SK-N-SH (cell line): Measurements from ENCODE around the gene ARFIP1.

Source experiments
- SIN3A ChIP-seq: IDR thresholded peaks from 2 replicates; pipeline ENCODE4 v1.6.1; 2012; ENCODE audit warnings: low read depth, mild to moderate bottlenecking, low read length, moderate library complexity, borderline replicate concordance
- TF ChIP-seq, protein P1 (sequence below): IDR thresholded peaks from 2 replicates; pipeline ENCODE4 v1.4.0; 2012; ENCODE audit warnings: low read depth, borderline replicate concordance

DNA sequence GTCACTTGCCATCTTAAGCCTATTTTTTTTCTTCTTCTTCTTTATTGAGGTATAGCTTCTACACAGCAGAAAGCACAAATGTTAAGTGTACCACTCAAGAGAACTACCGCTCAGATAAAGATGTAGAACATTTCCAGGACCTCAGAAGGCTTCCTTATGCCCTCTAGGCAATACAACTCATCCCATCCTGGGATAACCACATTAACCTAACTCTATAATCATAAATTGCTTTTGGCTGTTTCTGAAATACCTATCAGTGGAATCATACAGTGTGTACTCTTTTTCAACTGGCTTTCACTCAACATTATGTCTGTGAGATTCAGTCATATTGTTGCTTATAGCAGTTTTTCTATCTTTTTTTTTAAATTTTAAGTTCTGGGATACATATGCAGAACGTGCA lies 51.7 kb downstream of the ARFIP1 start:
- TF ChIP-seq, protein P1, sequence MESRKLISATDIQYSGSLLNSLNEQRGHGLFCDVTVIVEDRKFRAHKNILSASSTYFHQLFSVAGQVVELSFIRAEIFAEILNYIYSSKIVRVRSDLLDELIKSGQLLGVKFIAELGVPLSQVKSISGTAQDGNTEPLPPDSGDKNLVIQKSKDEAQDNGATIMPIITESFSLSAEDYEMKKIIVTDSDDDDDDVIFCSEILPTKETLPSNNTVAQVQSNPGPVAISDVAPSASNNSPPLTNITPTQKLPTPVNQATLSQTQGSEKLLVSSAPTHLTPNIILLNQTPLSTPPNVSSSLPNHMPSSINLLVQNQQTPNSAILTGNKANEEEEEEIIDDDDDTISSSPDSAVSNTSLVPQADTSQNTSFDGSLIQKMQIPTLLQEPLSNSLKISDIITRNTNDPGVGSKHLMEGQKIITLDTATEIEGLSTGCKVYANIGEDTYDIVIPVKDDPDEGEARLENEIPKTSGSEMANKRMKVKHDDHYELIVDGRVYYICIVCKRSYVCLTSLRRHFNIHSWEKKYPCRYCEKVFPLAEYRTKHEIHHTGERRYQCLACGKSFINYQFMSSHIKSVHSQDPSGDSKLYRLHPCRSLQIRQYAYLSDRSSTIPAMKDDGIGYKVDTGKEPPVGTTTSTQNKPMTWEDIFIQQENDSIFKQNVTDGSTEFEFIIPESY = no peak
- no peak for TF ChIP-seq SIN3A
